HepG2 (cell line): ENCODE results near the gene TRIM25. TPM values are rescaled to one million over a fixed set of nuclear protein-coding genes. Genes with fewer than 3 reads are reported as not detected.

ENCODE experiments used
- CEBPB ChIP-seq: IDR thresholded peaks from 2 replicates; pipeline ENCODE4 v1.6.1; 2011; ENCODE audit warnings: low read depth, low read length, improper control_type of control experiment, borderline replicate concordance
- GATAD2A ChIP-seq: IDR thresholded peaks from 2 replicates; pipeline ENCODE4 v1.6.1; 2016
- HDAC6 ChIP-seq: fragments of 200-600 bp; sonication (generic); IDR thresholded peaks from 2 replicates; pipeline ENCODE4 v1.7.0; 2017; ENCODE audit warnings: mild to moderate bottlenecking, antibody characterized with exemption, low read length, low read depth
- HOXA7 ChIP-seq: sonication (generic); formaldehyde crosslinking; IDR thresholded peaks from 2 replicates; pipeline ENCODE4 v1.8.1; 2022; ENCODE audit warnings: mild to moderate bottlenecking, missing genetic modification reagents, moderate library complexity
- JDP2 ChIP-seq: sonication (generic); formaldehyde crosslinking; IDR thresholded peaks from 2 replicates; pipeline ENCODE4 v1.8.1; 2022; ENCODE audit warnings: missing genetic modification reagents, borderline replicate concordance
- MED1 ChIP-seq: sonication (generic); formaldehyde crosslinking; IDR thresholded peaks from 2 replicates; pipeline ENCODE4 v1.4.0; 2020; ENCODE audit warnings: missing genetic modification reagents
- MTA1 ChIP-seq: sonication (generic); formaldehyde crosslinking; IDR thresholded peaks from 2 replicates; pipeline ENCODE4 v1.4.0; 2020; ENCODE audit warnings: missing genetic modification reagents, mild to moderate bottlenecking, borderline replicate concordance
- NFATC3 ChIP-seq: sonication (generic); formaldehyde crosslinking; IDR thresholded peaks from 2 replicates; pipeline ENCODE4 v1.5.1; 2020; ENCODE audit warnings: mild to moderate bottlenecking, missing genetic modification reagents
- POLR2A ChIP-seq, 2 experiments: IDR thresholded peaks; 2 replicates each; pipeline ENCODE4 v1.6.1; 2011; ENCODE audit warnings: low read depth in 2 of 2, low read length in 2 of 2, mild to moderate bottlenecking in 1 of 2, moderate library complexity in 1 of 2; ENCODE audit not compliant: insufficient read depth in 1 of 2
- PRMT3 ChIP-seq: sonication (generic); formaldehyde crosslinking; IDR thresholded peaks from 2 replicates; pipeline ENCODE4 v1.8.1; 2022; ENCODE audit warnings: low read depth, mild to moderate bottlenecking, moderate library complexity, missing genetic modification reagents, borderline replicate concordance
- RBAK ChIP-seq: sonication (generic); formaldehyde crosslinking; IDR thresholded peaks from 2 replicates; pipeline ENCODE4 v1.5.1; 2020; ENCODE audit warnings: mild to moderate bottlenecking, missing genetic modification reagents
- SP4 ChIP-seq: sonication (generic); formaldehyde crosslinking; IDR thresholded peaks from 2 replicates; pipeline ENCODE4 v1.8.1; 2023; ENCODE audit warnings: mild to moderate bottlenecking, missing genetic modification reagents
- ZNF556 ChIP-seq: sonication (generic); formaldehyde crosslinking; IDR thresholded peaks from 2 replicates; pipeline ENCODE4 v1.4.0; 2020; ENCODE audit warnings: mild to moderate bottlenecking, missing genetic modification reagents, borderline replicate concordance
- ZNF790 ChIP-seq: sonication (generic); formaldehyde crosslinking; IDR thresholded peaks from 2 replicates; pipeline ENCODE4 v1.8.0; 2022; ENCODE audit warnings: missing genetic modification reagents, mild to moderate bottlenecking, borderline replicate concordance
- polyA plus RNA-seq, 8 experiments: library from polyadenylated mRNA; depleted of rRNA in 3 of 8; stranded (reverse) in 7 of 8; unstranded in 1 of 8; fragments of >200 nt; fragmentation: Illumina TruSeq in 4 of 8; extraction: Trizol in 4 of 8; gene quantifications; 2 replicates each; pipeline versions ENCODE4 v1.2.1 to v1.2.3, GENCODE V29; 2011 to 2016; ENCODE audit warnings: low read depth in 4 of 8, missing spikeins in 1 of 8, mixed read lengths in 1 of 8; ENCODE audit not compliant: insufficient read depth in 1 of 8
- total RNA-seq, 5 experiments: library from RNA; depleted of rRNA; stranded (reverse); fragments of >200 nt; fragmentation: Illumina TruSeq; extraction: Trizol; gene quantifications; 2 replicates each; pipeline ENCODE4 v1.2.3, GENCODE V29; 2016; ENCODE audit warnings: low read depth in 1 of 5
- TF ChIP-seq, protein P1 (sequence below): sonication (generic); formaldehyde crosslinking; IDR thresholded peaks from one replicate; pipeline ENCODE4 v1.5.1; 2020; ENCODE audit warnings: mild to moderate bottlenecking, missing genetic modification reagents; ENCODE audit errors: not compliant biosample characterization
- TF ChIP-seq, protein P2 (sequence below): sonication (generic); formaldehyde crosslinking; IDR thresholded peaks from 2 replicates; pipeline ENCODE4 v1.5.0; 2020; ENCODE audit warnings: mild to moderate bottlenecking, missing genetic modification reagents, moderate library complexity
- TF ChIP-seq, protein P3 (sequence below): sonication (generic); formaldehyde crosslinking; IDR thresholded peaks from 2 replicates; pipeline ENCODE4 v1.8.0; 2022; ENCODE audit warnings: mild to moderate bottlenecking, missing genetic modification reagents, moderate library complexity
- TF ChIP-seq, protein P4 (sequence below): sonication (generic); formaldehyde crosslinking; IDR thresholded peaks from 2 replicates; pipeline ENCODE4 v1.4.0; 2020; ENCODE audit warnings: missing genetic modification reagents, borderline replicate concordance

TRIM25 gene
- total and polyA plus RNA-seq, 2 of the 13 experiments (the other 11 are each of a cell fraction or from before 2014, with no cell fraction given): 30.8 to 42.2 TPM

DNA sequence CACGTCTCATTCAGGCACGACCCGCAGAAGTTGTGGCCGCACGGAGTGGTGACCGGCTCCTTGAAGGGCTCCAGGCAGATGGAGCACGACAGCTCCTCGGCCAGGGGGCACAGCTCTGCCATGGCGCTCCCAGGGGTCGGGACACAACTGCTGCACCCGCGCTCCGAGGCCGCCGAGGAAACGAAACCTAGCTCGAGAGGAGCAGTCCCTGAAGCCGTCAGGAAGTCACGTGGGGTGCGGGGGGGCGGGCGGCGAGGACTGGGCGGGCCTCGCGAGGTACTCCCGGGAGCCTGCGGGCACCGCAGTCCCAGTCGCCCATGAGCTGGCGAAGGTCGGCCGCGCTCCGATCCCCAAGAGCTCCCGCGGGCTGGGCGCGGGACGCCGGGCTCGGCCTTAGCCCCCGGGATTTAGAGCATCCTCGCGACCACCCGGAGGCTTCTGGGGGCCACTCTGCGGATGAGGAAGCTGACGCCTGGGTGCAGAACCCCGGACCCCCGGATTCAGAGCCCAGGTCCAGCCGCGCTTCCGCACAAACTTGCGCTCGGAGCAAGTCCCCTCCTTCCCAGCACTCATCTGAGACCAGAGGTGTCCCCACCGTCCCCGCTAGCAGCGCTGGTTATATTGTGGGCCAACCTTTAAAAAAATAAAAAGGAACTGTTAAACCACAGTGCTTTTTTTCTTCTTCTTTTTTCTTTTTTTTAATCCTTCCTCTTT is at the start of gene TRIM25 (continued):
- TF ChIP-seq, protein P1, sequence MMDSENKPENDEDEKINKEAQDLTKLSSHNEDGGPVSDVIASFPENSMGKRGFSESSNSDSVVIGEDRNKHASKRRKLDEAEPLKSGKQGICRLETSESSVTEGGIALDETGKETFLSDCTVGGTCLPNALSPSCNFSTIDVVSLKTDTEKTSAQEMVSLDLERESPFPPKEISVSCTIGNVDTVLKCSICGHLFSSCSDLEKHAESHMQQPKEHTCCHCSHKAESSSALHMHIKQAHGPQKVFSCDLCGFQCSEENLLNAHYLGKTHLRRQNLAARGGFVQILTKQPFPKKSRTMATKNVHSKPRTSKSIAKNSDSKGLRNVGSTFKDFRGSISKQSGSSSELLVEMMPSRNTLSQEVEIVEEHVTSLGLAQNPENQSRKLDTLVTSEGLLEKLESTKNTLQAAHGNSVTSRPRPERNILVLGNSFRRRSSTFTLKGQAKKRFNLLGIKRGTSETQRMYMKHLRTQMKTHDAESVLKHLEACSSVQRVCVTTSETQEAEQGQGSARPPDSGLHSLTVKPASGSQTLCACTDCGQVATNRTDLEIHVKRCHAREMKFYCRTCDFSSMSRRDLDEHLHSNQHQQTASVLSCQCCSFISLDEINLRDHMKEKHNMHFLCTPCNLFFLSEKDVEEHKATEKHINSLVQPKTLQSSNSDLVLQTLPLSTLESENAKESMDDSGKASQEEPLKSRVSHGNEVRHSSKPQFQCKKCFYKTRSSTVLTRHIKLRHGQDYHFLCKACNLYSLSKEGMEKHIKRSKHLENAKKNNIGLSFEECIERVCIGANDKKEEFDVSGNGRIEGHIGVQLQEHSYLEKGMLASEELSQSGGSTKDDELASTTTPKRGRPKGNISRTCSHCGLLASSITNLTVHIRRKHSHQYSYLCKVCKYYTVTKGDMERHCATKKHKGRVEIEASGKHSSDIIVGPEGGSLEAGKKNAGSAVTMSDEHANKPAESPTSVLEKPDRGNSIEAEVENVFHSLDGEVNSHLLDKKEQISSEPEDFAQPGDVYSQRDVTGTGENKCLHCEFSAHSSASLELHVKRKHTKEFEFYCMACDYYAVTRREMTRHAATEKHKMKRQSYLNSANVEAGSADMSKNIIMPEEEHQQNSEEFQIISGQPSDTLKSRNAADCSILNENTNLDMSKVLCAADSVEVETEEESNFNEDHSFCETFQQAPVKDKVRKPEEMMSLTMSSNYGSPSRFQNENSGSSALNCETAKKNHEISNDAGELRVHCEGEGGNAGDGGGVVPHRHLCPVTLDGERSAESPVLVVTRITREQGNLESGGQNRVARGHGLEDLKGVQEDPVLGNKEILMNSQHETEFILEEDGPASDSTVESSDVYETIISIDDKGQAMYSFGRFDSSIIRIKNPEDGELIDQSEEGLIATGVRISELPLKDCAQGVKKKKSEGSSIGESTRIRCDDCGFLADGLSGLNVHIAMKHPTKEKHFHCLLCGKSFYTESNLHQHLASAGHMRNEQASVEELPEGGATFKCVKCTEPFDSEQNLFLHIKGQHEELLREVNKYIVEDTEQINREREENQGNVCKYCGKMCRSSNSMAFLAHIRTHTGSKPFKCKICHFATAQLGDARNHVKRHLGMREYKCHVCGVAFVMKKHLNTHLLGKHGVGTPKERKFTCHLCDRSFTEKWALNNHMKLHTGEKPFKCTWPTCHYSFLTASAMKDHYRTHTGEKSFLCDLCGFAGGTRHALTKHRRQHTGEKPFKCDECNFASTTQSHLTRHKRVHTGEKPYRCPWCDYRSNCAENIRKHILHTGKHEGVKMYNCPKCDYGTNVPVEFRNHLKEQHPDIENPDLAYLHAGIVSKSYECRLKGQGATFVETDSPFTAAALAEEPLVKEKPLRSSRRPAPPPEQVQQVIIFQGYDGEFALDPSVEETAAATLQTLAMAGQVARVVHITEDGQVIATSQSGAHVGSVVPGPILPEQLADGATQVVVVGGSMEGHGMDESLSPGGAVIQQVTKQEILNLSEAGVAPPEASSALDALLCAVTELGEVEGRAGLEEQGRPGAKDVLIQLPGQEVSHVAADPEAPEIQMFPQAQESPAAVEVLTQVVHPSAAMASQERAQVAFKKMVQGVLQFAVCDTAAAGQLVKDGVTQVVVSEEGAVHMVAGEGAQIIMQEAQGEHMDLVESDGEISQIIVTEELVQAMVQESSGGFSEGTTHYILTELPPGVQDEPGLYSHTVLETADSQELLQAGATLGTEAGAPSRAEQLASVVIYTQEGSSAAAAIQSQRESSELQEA: peak; percentile 51
- TF ChIP-seq JDP2 (CRISPR knock-in tag) (no peak), HOXA7 (CRISPR knock-in tag) (no peak; the same call in 1 of the 2 replicates), CEBPB (no peak), ZNF790 (CRISPR knock-in tag) (peak; percentile 71), GATAD2A (CRISPR knock-in tag) (peak; percentile 64; the same call in 1 of the 2 replicates), MTA1 (CRISPR knock-in tag) (no peak; the same call in 1 of the 2 replicates), POLR2A (IDR thresholded peaks at IDR 0.05; ENCODE audit: insufficient read depth in 1 of 2, low read depth in 2 of 2, low read length in 2 of 2) (peak; percentile 99 to 100), NFATC3 (CRISPR knock-in tag) (no peak), SP4 (CRISPR knock-in tag) (peak; percentile 89), ZNF556 (CRISPR knock-in tag) (peak; percentile 97), RBAK (CRISPR knock-in tag) (peak; percentile 98), MED1 (CRISPR knock-in tag) (peak; percentile 77), HDAC6 (no peak), PRMT3 (CRISPR knock-in tag) (no peak)
- TF ChIP-seq, protein P2, sequence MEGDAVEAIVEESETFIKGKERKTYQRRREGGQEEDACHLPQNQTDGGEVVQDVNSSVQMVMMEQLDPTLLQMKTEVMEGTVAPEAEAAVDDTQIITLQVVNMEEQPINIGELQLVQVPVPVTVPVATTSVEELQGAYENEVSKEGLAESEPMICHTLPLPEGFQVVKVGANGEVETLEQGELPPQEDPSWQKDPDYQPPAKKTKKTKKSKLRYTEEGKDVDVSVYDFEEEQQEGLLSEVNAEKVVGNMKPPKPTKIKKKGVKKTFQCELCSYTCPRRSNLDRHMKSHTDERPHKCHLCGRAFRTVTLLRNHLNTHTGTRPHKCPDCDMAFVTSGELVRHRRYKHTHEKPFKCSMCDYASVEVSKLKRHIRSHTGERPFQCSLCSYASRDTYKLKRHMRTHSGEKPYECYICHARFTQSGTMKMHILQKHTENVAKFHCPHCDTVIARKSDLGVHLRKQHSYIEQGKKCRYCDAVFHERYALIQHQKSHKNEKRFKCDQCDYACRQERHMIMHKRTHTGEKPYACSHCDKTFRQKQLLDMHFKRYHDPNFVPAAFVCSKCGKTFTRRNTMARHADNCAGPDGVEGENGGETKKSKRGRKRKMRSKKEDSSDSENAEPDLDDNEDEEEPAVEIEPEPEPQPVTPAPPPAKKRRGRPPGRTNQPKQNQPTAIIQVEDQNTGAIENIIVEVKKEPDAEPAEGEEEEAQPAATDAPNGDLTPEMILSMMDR: no peak
- TF ChIP-seq, protein P3, sequence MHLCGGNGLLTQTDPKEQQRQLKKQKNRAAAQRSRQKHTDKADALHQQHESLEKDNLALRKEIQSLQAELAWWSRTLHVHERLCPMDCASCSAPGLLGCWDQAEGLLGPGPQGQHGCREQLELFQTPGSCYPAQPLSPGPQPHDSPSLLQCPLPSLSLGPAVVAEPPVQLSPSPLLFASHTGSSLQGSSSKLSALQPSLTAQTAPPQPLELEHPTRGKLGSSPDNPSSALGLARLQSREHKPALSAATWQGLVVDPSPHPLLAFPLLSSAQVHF: no peak
- TF ChIP-seq, protein P4, sequence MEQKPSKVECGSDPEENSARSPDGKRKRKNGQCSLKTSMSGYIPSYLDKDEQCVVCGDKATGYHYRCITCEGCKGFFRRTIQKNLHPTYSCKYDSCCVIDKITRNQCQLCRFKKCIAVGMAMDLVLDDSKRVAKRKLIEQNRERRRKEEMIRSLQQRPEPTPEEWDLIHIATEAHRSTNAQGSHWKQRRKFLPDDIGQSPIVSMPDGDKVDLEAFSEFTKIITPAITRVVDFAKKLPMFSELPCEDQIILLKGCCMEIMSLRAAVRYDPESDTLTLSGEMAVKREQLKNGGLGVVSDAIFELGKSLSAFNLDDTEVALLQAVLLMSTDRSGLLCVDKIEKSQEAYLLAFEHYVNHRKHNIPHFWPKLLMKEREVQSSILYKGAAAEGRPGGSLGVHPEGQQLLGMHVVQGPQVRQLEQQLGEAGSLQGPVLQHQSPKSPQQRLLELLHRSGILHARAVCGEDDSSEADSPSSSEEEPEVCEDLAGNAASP (CRISPR knock-in tag): peak; percentile 65
